SK-N-MC (cell line): ENCODE data around the gene DDIAS.
A peak's percentile ranks its signal among the peaks of the same experiment; 100 is the strongest.

ENCODE experiments used
- DNase-seq: peaks from one replicate; pipeline ENCODE4 v3.0.0-alpha.2; 2011; ENCODE audit warnings: low read depth, low spot score
- H3K27ac ChIP-seq: fragments of 200-600 bp; sonication (generic); 2 replicates; pipeline ENCODE4 v1.5.1; 2016; ENCODE audit warnings: mixed run types
- H3K36me3 ChIP-seq: fragments of 200-600 bp; sonication (generic); 2 replicates; pipeline ENCODE4 v1.6.1; 2017; ENCODE audit warnings: antibody characterized with exemption, low read length, mixed read lengths; ENCODE audit not compliant: insufficient read depth
- H3K4me3 ChIP-seq: fragments of 200-600 bp; sonication (generic); 2 replicates; pipeline ENCODE4 v1.5.1; 2016
- H3K9ac ChIP-seq: fragments of 200-600 bp; sonication (generic); 2 replicates; pipeline ENCODE4 v1.8.0; 2017; ENCODE audit warnings: mixed run types, mixed read lengths; ENCODE audit not compliant: insufficient read length
- H3K9me3 ChIP-seq: fragments of 200-600 bp; sonication (generic); 2 replicates; pipeline ENCODE4 v1.6.1; 2017; ENCODE audit warnings: low read depth, mild to moderate bottlenecking, antibody characterized with exemption, low read length, moderate library complexity, mixed read lengths
- EZH2 ChIP-seq: fragments of 200-600 bp; sonication (generic); IDR thresholded peaks from one replicate; pipeline ENCODE4 v1.6.1; 2017; ENCODE audit warnings: antibody characterized with exemption
- FOXP2 ChIP-seq: optimal IDR thresholded peaks from 2 replicates; pipeline ENCODE3; 2011; ENCODE audit warnings: mild to moderate bottlenecking, moderate library complexity; ENCODE audit not compliant: insufficient read depth; ENCODE audit errors: extremely low read length, control extremely low read depth
- POLR2AphosphoS5 ChIP-seq: IDR thresholded peaks from 2 replicates; pipeline ENCODE4 v1.6.1; 2012; ENCODE audit warnings: mild to moderate bottlenecking, low read depth, low read length, borderline replicate concordance

Gene DDIAS

DNA sequence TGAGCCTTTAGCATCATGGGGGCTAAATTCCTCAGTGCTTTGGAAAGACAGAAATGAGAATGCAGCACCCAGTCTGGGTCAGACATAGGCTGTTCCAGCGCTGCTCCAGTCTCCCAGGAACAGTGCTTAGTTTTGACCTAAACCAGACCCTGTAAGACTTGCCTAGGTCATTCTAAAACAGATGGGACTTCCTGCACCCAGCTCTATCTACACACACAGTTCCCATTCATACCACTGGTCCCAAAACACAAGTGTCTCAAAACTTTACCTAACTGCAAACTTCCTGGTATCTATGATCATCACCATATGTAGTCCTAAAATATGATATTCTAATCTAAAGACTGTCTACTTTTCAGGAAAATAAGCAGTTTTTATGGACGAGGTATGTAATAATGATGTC is 39.2 kb upstream of the DDIAS start:
- Histone ChIP-seq H3K27ac (no peak overlapping the region), H3K9ac (no peak overlapping the region)
- no peak for TF ChIP-seq EZH2
- no peak for TF ChIP-seq POLR2AphosphoS5
- no peak for TF ChIP-seq FOXP2

DNA sequence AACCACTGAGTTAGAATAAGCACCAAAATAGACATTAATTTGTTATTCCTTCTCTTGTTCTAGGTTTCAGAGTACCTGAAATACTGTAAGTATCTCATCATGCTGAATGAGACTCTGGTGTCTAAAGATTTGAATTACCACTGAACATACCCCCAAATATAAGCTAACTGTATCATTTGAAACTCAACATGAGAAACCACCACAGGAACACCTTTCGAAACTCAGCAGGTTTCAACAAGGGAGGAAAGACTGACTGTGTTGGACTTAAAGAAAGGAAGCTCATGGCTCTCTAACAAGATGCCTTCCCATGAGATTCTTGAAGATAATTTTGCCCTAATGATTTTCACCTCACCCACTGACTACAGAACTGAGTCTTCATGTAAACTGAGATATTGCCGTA is 38.3 kb upstream of the DDIAS start:
- no peaks in the 10 kb centered on the region for H3K36me3 ChIP-seq
- TF ChIP-seq EZH2: no peak
- no peak for TF ChIP-seq POLR2AphosphoS5
- TF ChIP-seq FOXP2: no peak
- DNase-seq: no peak
- no peak overlapping the region for H3K27ac ChIP-seq
- no peak overlapping the region for H3K9ac ChIP-seq
- no peaks in the 10 kb centered on the region for H3K9me3 ChIP-seq
- no peak overlapping the region for H3K4me3 ChIP-seq

More for the DNA sequence above, 39.2 kb upstream of the DDIAS start:
- Histone ChIP-seq H3K9me3 (no peaks in the 10 kb centered on the region), H3K4me3 (no peak overlapping the region), H3K36me3 (no peaks in the 10 kb centered on the region)
- DNase-seq: no peak

DNA sequence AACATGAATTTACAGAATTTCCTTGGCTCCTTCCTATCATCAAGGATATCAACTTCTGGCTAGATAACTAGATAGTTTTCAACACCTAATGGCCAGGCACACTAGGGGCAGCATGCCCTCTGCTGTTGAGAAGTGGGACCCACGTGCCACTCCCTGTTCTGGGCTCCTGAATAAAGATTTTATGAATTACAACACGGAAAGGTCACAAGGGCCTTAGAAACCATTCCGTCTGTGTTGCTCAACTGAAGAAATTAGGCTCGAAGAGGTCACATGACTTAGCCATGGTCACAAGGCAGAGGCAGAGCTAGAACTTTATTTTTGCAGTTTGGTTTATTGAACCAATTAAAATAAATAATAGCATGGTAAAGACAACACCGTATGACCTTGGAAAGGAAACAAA is 37.3 kb upstream of the DDIAS start:
- TF ChIP-seq FOXP2 (no peak), POLR2AphosphoS5 (no peak), EZH2 (no peak)
- no peak for DNase-seq
- no peaks in the 10 kb centered on the region for H3K9me3 ChIP-seq
- no peaks in the 10 kb centered on the region for H3K36me3 ChIP-seq
- H3K27ac ChIP-seq: peak overlapping the region; percentile 40; the same call in 1 of the 2 replicates
- H3K4me3 ChIP-seq: no peak overlapping the region
- H3K9ac ChIP-seq: no peak overlapping the region

DNA sequence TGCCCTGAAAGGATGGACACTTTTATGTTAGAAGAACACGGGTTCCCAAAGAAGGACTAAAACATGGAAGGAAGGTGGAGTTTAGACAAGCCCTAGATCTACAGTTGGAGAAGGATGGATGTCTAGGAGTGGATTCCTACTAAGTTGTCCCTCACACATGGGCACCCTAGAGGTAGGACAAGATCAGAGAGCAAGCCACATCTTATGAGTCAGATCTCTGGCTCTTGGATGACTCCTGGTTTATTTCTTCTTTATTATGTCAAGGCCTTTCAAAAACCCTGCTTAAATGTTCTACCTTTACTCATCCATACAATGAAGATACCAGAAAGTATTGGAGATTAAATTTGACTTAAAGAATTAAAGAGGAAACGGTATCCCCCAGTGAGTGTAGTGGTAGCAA is 35.7 kb upstream of the DDIAS start:
- Histone ChIP-seq H3K9ac (no peak overlapping the region), H3K9me3 (no peaks in the 10 kb centered on the region), H3K4me3 (no peak overlapping the region), H3K27ac (no peak overlapping the region), H3K36me3 (no peaks in the 10 kb centered on the region)
- TF ChIP-seq FOXP2 (no peak), EZH2 (no peak), POLR2AphosphoS5 (no peak)
- no peak for DNase-seq

DNA sequence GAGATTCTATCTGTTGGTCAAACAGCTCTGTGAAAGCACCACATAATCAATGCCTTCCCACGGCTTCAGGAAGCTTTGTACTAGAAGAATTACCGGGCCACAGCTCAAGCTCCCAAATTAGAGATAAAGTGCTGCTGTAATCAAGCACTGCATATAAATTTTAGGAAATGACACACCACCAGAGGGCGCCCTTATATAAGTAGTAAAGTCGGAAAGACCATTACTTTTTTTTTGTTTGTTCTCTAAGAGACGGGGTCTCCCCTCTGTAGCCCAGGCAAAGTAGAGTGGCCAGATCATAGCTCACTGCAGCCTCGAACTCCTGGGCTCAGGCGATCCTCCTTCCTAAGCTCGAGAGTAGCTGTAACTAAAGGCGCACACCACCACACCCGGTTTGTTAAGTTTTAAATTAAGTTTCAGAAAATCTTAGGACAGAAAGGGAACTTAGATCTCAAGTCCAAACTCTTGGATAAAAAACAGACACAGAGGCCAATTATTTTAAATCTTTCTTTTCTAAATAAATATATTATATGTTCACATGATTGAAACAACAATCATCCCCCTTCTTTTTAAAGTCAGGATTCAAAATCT is 33.9 kb upstream of the DDIAS start:
- peak; percentile 95 for DNase-seq
- no peak for TF ChIP-seq EZH2
- TF ChIP-seq FOXP2: no peak
- TF ChIP-seq POLR2AphosphoS5: no peak
- no peaks in the 10 kb centered on the region for H3K9me3 ChIP-seq
- peak overlapping the region; percentile 92 for H3K27ac ChIP-seq
- peak overlapping the region; percentile 55 for H3K4me3 ChIP-seq
- H3K36me3 ChIP-seq: no peaks in the 10 kb centered on the region
- H3K9ac ChIP-seq: peak overlapping the region; percentile 59

DNA sequence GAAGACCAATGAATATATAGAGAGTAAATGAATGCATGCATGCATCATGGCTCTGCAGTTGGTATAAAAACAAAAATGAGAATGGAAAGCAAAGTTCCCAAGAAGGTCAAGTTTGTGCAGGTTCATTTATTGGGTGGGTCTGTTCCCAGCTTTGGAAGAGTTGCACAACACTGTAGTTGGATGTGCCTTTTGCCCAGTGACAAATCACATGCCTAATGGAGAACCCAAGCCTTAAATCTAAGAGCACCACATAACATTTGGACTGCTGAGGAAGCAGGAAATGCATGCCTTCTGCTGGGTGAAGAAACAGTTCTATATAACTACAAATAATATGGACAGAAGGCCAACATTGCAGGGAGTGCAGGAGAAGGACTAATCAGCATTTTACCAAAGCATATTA is 31.9 kb upstream of the DDIAS start:
- TF ChIP-seq FOXP2: no peak
- no peak for TF ChIP-seq EZH2
- no peak for TF ChIP-seq POLR2AphosphoS5
- no peaks in the 10 kb centered on the region for H3K9me3 ChIP-seq
- H3K9ac ChIP-seq: no peak overlapping the region
- no peaks in the 10 kb centered on the region for H3K36me3 ChIP-seq
- no peak overlapping the region for H3K4me3 ChIP-seq
- no peak for DNase-seq
- peak overlapping the region; percentile 46 for H3K27ac ChIP-seq

DNA sequence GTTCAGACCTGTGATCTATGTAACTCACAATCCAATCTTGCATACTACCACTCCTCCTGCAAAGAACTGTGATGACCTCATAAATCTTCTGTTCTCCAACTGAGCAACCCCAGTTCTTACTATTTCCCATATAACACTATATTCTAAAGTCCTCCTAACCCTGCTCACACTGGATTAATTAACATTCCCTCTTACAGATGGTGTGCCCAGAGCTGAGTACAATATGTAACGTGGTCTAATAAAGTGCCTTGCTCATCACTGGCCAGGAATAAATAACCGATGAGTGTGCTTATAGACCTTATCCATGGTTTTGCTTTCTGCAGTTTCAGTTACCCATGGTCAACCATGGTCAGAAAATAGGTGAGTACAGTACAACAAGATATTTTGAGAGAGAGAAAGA is 29.9 kb upstream of the DDIAS start:
- Histone ChIP-seq H3K36me3 (no peaks in the 10 kb centered on the region), H3K4me3 (no peak overlapping the region), H3K27ac (0 out of 2 replicates have a peak overlapping the region, but pooled peaks have one; percentile 2), H3K9ac (no peak overlapping the region), H3K9me3 (no peaks in the 10 kb centered on the region)
- TF ChIP-seq EZH2 (no peak), FOXP2 (no peak), POLR2AphosphoS5 (no peak)
- no peak for DNase-seq

DNA sequence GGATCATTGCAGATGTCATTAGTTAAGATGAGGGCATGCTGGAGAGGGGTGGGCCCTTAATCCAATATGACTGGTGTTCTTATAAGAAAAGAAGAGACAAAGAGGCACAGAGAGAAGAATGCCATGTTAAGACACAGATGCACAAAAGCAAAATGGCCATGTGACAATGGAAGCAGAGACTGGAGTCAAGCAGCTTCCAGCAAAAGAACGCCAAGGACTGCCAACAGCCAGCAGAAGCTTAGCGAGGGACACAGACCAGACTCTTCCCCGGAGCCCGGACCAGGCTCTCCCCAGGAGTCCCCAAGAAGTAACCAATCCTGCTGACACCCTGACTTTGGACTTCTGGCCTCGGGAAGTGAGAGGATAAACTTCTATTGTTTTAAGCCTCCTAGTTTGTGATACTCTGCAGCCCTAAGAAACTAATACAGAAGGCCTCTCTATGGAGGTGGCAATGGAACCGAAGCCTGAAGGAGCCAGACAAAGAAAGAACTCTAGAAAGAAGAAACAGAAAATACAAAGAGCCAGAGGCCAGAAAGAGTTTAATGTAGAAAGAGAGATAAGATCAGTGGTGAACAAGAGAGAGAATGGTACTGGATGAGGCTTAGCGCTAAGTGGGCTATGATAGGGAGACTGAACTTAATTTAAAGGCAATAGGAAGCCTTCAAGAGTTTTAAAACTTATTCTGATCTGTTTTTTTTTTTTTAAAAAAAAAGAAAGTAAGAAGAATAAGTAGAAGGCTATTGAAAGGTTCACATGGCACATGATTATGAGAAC is 29.0 kb upstream of the DDIAS start:
- Histone ChIP-seq H3K27ac (peak overlapping the region; percentile 78), H3K36me3 (no peaks in the 10 kb centered on the region), H3K9ac (no peak overlapping the region), H3K9me3 (no peaks in the 10 kb centered on the region), H3K4me3 (no peak overlapping the region)
- DNase-seq: no peak
- no peak for TF ChIP-seq FOXP2
- no peak for TF ChIP-seq EZH2
- TF ChIP-seq POLR2AphosphoS5: no peak
